GM12878 (cell line): ENCODE results near the gene PIMREG. TPM values are rescaled to one million over a fixed set of nuclear protein-coding genes. Genes with fewer than 3 reads are reported as not detected.

Source experiments
- ATAC-seq: fragments of 200-7000 bp; cut with Tn5 transposase; 3 replicates; pipeline ENCODE4 v1.9.1; 2020; ENCODE audit warnings: mild to moderate bottlenecking, moderate library complexity
- BruUV-seq: library from RNA; stranded (reverse); fragments of 400-500 nt; replicated peaks from 2 replicates; lab custom pipeline; 2021; lab: Mats Ljungman, UMichigan
- CTCF ChIA-PET: fragments of 300-600 bp; sonication (Branson Sonifier 250); formaldehyde crosslinking; extraction: SDS; loops from one replicate; lab custom pipeline; 2021; ENCODE audit warnings: inconsistent platforms; lab: Yijun Ruan, JAX
- POLR2A ChIA-PET: fragments of 350-600 bp; formaldehyde crosslinking; extraction: SDS; loops from one replicate; lab custom pipeline; 2021; ENCODE audit warnings: inconsistent platforms; lab: Charles Lee
- RAD21 ChIA-PET: fragments of 300-600 bp; sonication (Branson Sonifier 250); formaldehyde crosslinking; loops from one replicate; lab custom pipeline; 2023; ENCODE audit warnings: antibody characterized with exemption; ENCODE audit not compliant: unreplicated experiment; lab: Charles Lee
- SMC1A ChIA-PET: fragments of 300-600 bp; sonication (Branson Sonifier 250); formaldehyde crosslinking; loops from one replicate; lab custom pipeline; 2023; ENCODE audit not compliant: unreplicated experiment, uncharacterized antibody; lab: Charles Lee
- DNase-seq: peaks from one replicate; pipeline ENCODE4 v3.0.0-alpha.2; 2011; ENCODE audit warnings: low read depth, low spot score
- FAIRE-seq: peaks from 3 replicates; lab custom pipeline; 2011; peaks lifted over from hg19 to GRCh38; lab: Jason Lieb, UNC
- H2AFZ ChIP-seq: 2 replicates; pipeline ENCODE4 v1.6.0; 2011; ENCODE audit warnings: low read depth, low read length, control low read depth; ENCODE audit not compliant: control insufficient read depth
- H3K27ac ChIP-seq: 2 replicates; pipeline ENCODE4 v1.5.1; 2011; ENCODE audit warnings: control low read depth; ENCODE audit not compliant: control insufficient read depth, insufficient read depth
- H3K27me3 ChIP-seq, 2 experiments: replicated peaks in 1 of 2; 2 replicates each; pipeline versions ENCODE4 v1.6.0 to v1.6.1; 2011; ENCODE audit warnings: low read length in 1 of 2; ENCODE audit not compliant: control insufficient read depth in 2 of 2, insufficient read depth in 2 of 2
- H3K36me3 ChIP-seq, 2 experiments: 2 replicates each; pipeline ENCODE4 v1.5.1; 2011; ENCODE audit warnings: low read length in 1 of 2; ENCODE audit not compliant: control insufficient read depth in 2 of 2, insufficient read depth in 2 of 2
- H3K4me1 ChIP-seq: 2 replicates; pipeline ENCODE4 v1.6.1; 2011; ENCODE audit warnings: mild to moderate bottlenecking, low read length, moderate library complexity, mixed read lengths; ENCODE audit not compliant: control insufficient read depth, insufficient read depth
- H3K4me2 ChIP-seq: 2 replicates; pipeline ENCODE4 v1.6.0; 2011; ENCODE audit warnings: control low read depth; ENCODE audit not compliant: control insufficient read depth, insufficient read depth
- H3K4me3 ChIP-seq: fragments of 200-600 bp; sonication (generic); 2 replicates; pipeline ENCODE4 v1.5.1; 2016
- H3K79me2 ChIP-seq: 2 replicates; pipeline ENCODE4 v1.6.0; 2011; ENCODE audit warnings: low read length; ENCODE audit not compliant: control insufficient read depth, insufficient read depth
- H3K9ac ChIP-seq: 2 replicates; pipeline ENCODE4 v1.8.0; 2011; ENCODE audit warnings: low read length, control low read depth, mixed read lengths; ENCODE audit not compliant: control insufficient read depth, insufficient read depth
- H3K9me3 ChIP-seq: replicated peaks from 3 replicates; pipeline ENCODE4 v1.5.1; 2011; ENCODE audit warnings: mild to moderate bottlenecking, low read length; ENCODE audit not compliant: control insufficient read depth, insufficient read depth
- H4K20me1 ChIP-seq: 2 replicates; pipeline ENCODE4 v1.6.0; 2011; ENCODE audit not compliant: control insufficient read depth, insufficient read depth
- ASH2L ChIP-seq: fragments of 300-600, 200-600 bp; sonication (generic); IDR thresholded peaks from 2 replicates; pipeline ENCODE4 v1.6.1; 2017; ENCODE audit warnings: low read depth, mild to moderate bottlenecking, borderline replicate concordance
- BMI1 ChIP-seq: fragments of 450-650 bp; IDR thresholded peaks from 2 replicates; pipeline ENCODE4 v1.6.1; 2016; ENCODE audit warnings: mild to moderate bottlenecking, moderate library complexity, borderline replicate concordance
- ETV6 ChIP-seq, 2 experiments: fragments of 450-650 bp in 1 of 2; IDR thresholded peaks in 1 of 2; conservative IDR thresholded peaks in 1 of 2; 2 replicates each; pipeline ENCODE4 v1.6.1; 2014; ENCODE audit warnings: antibody characterized with exemption in 1 of 2, borderline replicate concordance in 1 of 2, low read depth in 1 of 2, mild to moderate bottlenecking in 1 of 2, moderate library complexity in 1 of 2
- HDGF ChIP-seq: fragments of 450-650 bp; IDR thresholded peaks from 2 replicates; pipeline ENCODE4 v1.6.1; 2016; ENCODE audit warnings: antibody characterized with exemption
- MTA2 ChIP-seq: fragments of 450-650 bp; IDR thresholded peaks from 2 replicates; pipeline ENCODE4 v1.6.1; 2016; ENCODE audit warnings: low read depth, mild to moderate bottlenecking, moderate library complexity
- NFXL1 ChIP-seq: fragments of 450-650 bp; IDR thresholded peaks from 2 replicates; pipeline ENCODE4 v1.6.1; 2017; ENCODE audit warnings: antibody characterized with exemption, mild to moderate bottlenecking, borderline replicate concordance
- RELA ChIP-seq: fragments of 450-650 bp; IDR thresholded peaks from 2 replicates; pipeline ENCODE4 v1.8.0; 2014; ENCODE audit warnings: borderline replicate concordance; ENCODE audit not compliant: partially characterized antibody
- RFX5 ChIP-seq: IDR thresholded peaks from 2 replicates; pipeline ENCODE4 v1.6.1; 2011; ENCODE audit warnings: low read depth, low read length, improper control_type of control experiment
- SIN3A ChIP-seq: IDR thresholded peaks from 2 replicates; pipeline ENCODE4 v1.6.1; 2012; ENCODE audit warnings: low read depth, low read length, improper control_type of control experiment
- SMAD5 ChIP-seq: IDR thresholded peaks from 2 replicates; pipeline ENCODE4 v1.6.1; 2016; ENCODE audit warnings: antibody characterized with exemption, low read depth
- TARDBP ChIP-seq: IDR thresholded peaks from 2 replicates; pipeline ENCODE4 v1.6.1; 2016; ENCODE audit warnings: borderline replicate concordance
- USF1 ChIP-seq: IDR thresholded peaks from 2 replicates; pipeline ENCODE4 v1.6.1; 2011; ENCODE audit warnings: borderline replicate concordance, low read depth, mild to moderate bottlenecking, moderate library complexity, mixed read lengths, low read length; ENCODE audit not compliant: insufficient read depth; ENCODE audit errors: extremely low read length
- whole genome bisulfite sequencing: methylation state at CpG from one replicate; pipeline ENCODE4 v1.1.6; 2016; ENCODE audit warnings: low lambda C conversion rate; ENCODE audit not compliant: insufficient replicate concordance, insufficient coverage; ENCODE audit errors: missing lambda C conversion rate; 5-methylcytosine and 5-hydroxymethylcytosine counted together
- in situ Hi-C: fragments of 300-500 bp; cut with MboI; formaldehyde crosslinking; loops from 9 replicates; pipeline ENCODE4 v1.14.3; 2018; ENCODE audit warnings: mixed read lengths
- intact Hi-C: fragments of 100-400 bp; cut with micrococcal nuclease; formaldehyde crosslinking; loops from one replicate; pipeline ENCODE4 v1.14.2; 2022; ENCODE audit not compliant: unreplicated experiment
- polyA plus RNA-seq, 11 experiments: library from polyadenylated mRNA; depleted of rRNA in 4 of 11; unstranded in 6 of 11; stranded (reverse) in 5 of 11; fragments of >200 nt; fragmentation: Nextera tagmentation in 4 of 11; fragmentation: Illumina TruSeq in 1 of 11; extraction: Ambion mirVana in 4 of 11; extraction: Trizol in 1 of 11; gene quantifications; 1 replicate in 1 of 11; 2 replicates in 10 of 11; pipeline versions ENCODE4 v1.2.1 to v1.2.3, GENCODE V29; 2011 to 2016; ENCODE audit warnings: inconsistent platforms in 2 of 11, missing spikeins in 2 of 11, low read depth in 1 of 11
- total RNA-seq, 4 experiments: library from RNA; depleted of rRNA in 3 of 4; stranded (reverse); fragments of >200 nt in 3 of 4; fragmentation: Illumina TruSeq in 1 of 4; extraction: Trizol in 1 of 4; gene quantifications; 2 replicates each; pipeline versions ENCODE4 v1.2.1 to v1.2.3, GENCODE V29; 2013 to 2021
- TF ChIP-seq, protein P1 (sequence below): fragments of 450-650 bp; formaldehyde crosslinking; IDR thresholded peaks from 2 replicates; pipeline ENCODE4 v1.5.0; 2022; ENCODE audit warnings: mild to moderate bottlenecking, missing genetic modification characterization
- TF ChIP-seq, protein P2 (sequence below): fragments of 450-650 bp; IDR thresholded peaks from 2 replicates; pipeline ENCODE4 v1.6.1; 2017; ENCODE audit warnings: mild to moderate bottlenecking
- TF ChIP-seq, protein P3 (sequence below), 3 experiments: IDR thresholded peaks in 2 of 3; conservative IDR thresholded peaks in 1 of 3; 2 replicates each; pipeline ENCODE4 v1.5.1; 2011; ENCODE audit warnings: low read depth in 3 of 3, low read length in 3 of 3, mild to moderate bottlenecking in 3 of 3, control low read depth in 2 of 3, moderate library complexity in 2 of 3, inconsistent platforms in 1 of 3, mixed read lengths in 1 of 3; ENCODE audit not compliant: control insufficient read depth in 2 of 3, insufficient read depth in 1 of 3; ENCODE audit errors: extremely low read depth in 1 of 3

Gene PIMREG
- total and polyA plus RNA-seq, 10 of the 15 experiments (the other 5 are each of a cell fraction or from before 2014, with no cell fraction given), result 2.8 to 35.8 (median 25.2) TPM

- ChIA-PET POLR2A (no interaction called here), SMC1A (no interaction called here), CTCF (no interaction called here), RAD21 (no interaction called here)
- no peak for FAIRE-seq
- H3K4me3 ChIP-seq, result no peak overlapping the region
- no peaks in the 10 kb centered on the region for H4K20me1 ChIP-seq
- H2AFZ ChIP-seq, result no peak overlapping the region
- no peaks in the 10 kb centered on the region for H3K4me1 ChIP-seq
- no peaks in the 10 kb centered on the region; a peak in 2 of 4 replicates for H3K27me3 ChIP-seq
- no TSS peak for BruUV-seq
- no peaks in the 10 kb centered on the region for H3K36me3 ChIP-seq
- no peaks in the 10 kb centered on the region for H3K9me3 ChIP-seq
- 36% methylated on average over 6 of the region's 6 CpGs for WGBS
- no peak overlapping the region for H3K4me2 ChIP-seq
- H3K27ac ChIP-seq, result no peak overlapping the region
- H3K9ac ChIP-seq, result no peak overlapping the region
- ATAC-seq, result no peak
- in situ Hi-C loops (loop anchor here (25.0 kb wide), 1 partner anchor 690 kb away; no protein-coding TSS in a partner anchor), intact Hi-C loops (no loop called here)
- H3K79me2 ChIP-seq, result no peaks in the 10 kb centered on the region
- no peak for DNase-seq
- TF ChIP-seq USF1 (no peak), SMAD5 (no peak), RFX5 (no peak), SIN3A (no peak), NFXL1 (no peak), HDGF (no peak), MTA2 (no peak), ASH2L (no peak), ETV6 (conservative IDR thresholded peaks at IDR 0.05 in 1 of 2, IDR thresholded peaks at IDR 0.05 in 1 of 2; ENCODE audit: borderline replicate concordance in 1 of 2, low read depth in 1 of 2) (no peak), TARDBP (no peak), BMI1 (no peak), RELA (no peak)
- TF ChIP-seq, protein P1, sequence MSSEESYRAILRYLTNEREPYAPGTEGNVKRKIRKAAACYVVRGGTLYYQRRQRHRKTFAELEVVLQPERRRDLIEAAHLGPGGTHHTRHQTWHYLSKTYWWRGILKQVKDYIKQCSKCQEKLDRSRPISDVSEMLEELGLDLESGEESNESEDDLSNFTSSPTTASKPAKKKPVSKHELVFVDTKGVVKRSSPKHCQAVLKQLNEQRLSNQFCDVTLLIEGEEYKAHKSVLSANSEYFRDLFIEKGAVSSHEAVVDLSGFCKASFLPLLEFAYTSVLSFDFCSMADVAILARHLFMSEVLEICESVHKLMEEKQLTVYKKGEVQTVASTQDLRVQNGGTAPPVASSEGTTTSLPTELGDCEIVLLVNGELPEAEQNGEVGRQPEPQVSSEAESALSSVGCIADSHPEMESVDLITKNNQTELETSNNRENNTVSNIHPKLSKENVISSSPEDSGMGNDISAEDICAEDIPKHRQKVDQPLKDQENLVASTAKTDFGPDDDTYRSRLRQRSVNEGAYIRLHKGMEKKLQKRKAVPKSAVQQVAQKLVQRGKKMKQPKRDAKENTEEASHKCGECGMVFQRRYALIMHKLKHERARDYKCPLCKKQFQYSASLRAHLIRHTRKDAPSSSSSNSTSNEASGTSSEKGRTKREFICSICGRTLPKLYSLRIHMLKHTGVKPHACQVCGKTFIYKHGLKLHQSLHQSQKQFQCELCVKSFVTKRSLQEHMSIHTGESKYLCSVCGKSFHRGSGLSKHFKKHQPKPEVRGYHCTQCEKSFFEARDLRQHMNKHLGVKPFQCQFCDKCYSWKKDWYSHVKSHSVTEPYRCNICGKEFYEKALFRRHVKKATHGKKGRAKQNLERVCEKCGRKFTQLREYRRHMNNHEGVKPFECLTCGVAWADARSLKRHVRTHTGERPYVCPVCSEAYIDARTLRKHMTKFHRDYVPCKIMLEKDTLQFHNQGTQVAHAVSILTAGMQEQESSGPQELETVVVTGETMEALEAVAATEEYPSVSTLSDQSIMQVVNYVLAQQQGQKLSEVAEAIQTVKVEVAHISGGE (CRISPR knock-in tag), result no peak
- TF ChIP-seq, protein P2, sequence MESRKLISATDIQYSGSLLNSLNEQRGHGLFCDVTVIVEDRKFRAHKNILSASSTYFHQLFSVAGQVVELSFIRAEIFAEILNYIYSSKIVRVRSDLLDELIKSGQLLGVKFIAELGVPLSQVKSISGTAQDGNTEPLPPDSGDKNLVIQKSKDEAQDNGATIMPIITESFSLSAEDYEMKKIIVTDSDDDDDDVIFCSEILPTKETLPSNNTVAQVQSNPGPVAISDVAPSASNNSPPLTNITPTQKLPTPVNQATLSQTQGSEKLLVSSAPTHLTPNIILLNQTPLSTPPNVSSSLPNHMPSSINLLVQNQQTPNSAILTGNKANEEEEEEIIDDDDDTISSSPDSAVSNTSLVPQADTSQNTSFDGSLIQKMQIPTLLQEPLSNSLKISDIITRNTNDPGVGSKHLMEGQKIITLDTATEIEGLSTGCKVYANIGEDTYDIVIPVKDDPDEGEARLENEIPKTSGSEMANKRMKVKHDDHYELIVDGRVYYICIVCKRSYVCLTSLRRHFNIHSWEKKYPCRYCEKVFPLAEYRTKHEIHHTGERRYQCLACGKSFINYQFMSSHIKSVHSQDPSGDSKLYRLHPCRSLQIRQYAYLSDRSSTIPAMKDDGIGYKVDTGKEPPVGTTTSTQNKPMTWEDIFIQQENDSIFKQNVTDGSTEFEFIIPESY, result no peak
- TF ChIP-seq, protein P3, sequence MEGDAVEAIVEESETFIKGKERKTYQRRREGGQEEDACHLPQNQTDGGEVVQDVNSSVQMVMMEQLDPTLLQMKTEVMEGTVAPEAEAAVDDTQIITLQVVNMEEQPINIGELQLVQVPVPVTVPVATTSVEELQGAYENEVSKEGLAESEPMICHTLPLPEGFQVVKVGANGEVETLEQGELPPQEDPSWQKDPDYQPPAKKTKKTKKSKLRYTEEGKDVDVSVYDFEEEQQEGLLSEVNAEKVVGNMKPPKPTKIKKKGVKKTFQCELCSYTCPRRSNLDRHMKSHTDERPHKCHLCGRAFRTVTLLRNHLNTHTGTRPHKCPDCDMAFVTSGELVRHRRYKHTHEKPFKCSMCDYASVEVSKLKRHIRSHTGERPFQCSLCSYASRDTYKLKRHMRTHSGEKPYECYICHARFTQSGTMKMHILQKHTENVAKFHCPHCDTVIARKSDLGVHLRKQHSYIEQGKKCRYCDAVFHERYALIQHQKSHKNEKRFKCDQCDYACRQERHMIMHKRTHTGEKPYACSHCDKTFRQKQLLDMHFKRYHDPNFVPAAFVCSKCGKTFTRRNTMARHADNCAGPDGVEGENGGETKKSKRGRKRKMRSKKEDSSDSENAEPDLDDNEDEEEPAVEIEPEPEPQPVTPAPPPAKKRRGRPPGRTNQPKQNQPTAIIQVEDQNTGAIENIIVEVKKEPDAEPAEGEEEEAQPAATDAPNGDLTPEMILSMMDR (IDR thresholded peaks at IDR 0.05 in 2 of 3, conservative IDR thresholded peaks at IDR 0.05 in 1 of 3; ENCODE audit: control insufficient read depth in 2 of 3, extremely low read depth in 1 of 3, insufficient read depth in 1 of 3, low read depth in 3 of 3, low read length in 3 of 3), result no peak
Observed at GRCh38 chr17:6402258-6402657, 42.0 kb upstream of the PIMREG start.
